NK-92 (cell line): Measurements from ENCODE around the gene ZNF205.

Experiments
- DNase-seq: peaks from one replicate; lab custom pipeline; 2025; ENCODE audit not compliant: unreplicated experiment; lab: John Stamatoyannopoulos, UW

Gene ZNF205

GRCh38 chr16:3101018-3101840 is 11.2 kb upstream of the ZNF205 start:
- no peak for DNase-seq

GRCh38 chr16:3101841-3102470 is 10.4 kb upstream of the ZNF205 start:
- DNase-seq: no peak

- peak; percentile 51 for DNase-seq
Observed at GRCh38 chr16:3106205-3106928, 6.0 kb upstream of the ZNF205 start.

- DNase-seq: no peak
Observed at GRCh38 chr16:3112881-3113574, 642 bp downstream of the ZNF205 start.

GRCh38 chr16:3113765-3114479 is 1.5 kb downstream of the ZNF205 start:
- DNase-seq: no peak

- no peak for DNase-seq
Observed at GRCh38 chr16:3115003-3115402, 2.6 kb downstream of the ZNF205 start.

- DNase-seq: no peak
Observed at GRCh38 chr16:3115561-3115960, 3.2 kb downstream of the ZNF205 start.

GRCh38 chr16:3118204-3118790 is 5.9 kb downstream of the ZNF205 start:
- no peak for DNase-seq

- DNase-seq: no peak
Observed at GRCh38 chr16:3118846-3119245, 6.5 kb downstream of the ZNF205 start.

GRCh38 chr16:3119286-3119685 is 6.9 kb downstream of the ZNF205 start:
- DNase-seq: no peak

- no peak for DNase-seq
Observed at GRCh38 chr16:3119701-3120408, 7.5 kb downstream of the ZNF205 start.

- no peak for DNase-seq
Observed at GRCh38 chr16:3120435-3120834, 8.0 kb downstream of the ZNF205 start.

GRCh38 chr16:3121851-3122467 is 9.6 kb downstream of the ZNF205 start:
- DNase-seq: no peak

GRCh38 chr16:3122926-3123570 is 10.7 kb downstream of the ZNF205 start:
- no peak for DNase-seq

GRCh38 chr16:3123986-3124886 is 11.8 kb downstream of the ZNF205 start:
- peak; percentile 78 for DNase-seq

GRCh38 chr16:3127745-3128144 is 15.4 kb downstream of the ZNF205 start:
- no peak for DNase-seq
